Measurements from ENCODE around the gene UXS1. TPM values are rescaled to one million over a fixed set of nuclear protein-coding genes. Genes with fewer than 3 reads are reported as not detected.

The UXS1 gene
- total RNA-seq, 5 donors from 2014 or later (not counting 1 experiment from before 2014, with no cell fraction given): 90.8 to 167 (median 145) TPM

- Mint-ChIP-seq H3K4me1 (peaks cover 16 to 18% (median 17%) of the 10 kb centered on the region in 3 donors), H3K4me3 (no peak overlapping the region), H3K36me3 (peaks cover 28% of the 10 kb centered on the region), H3K27ac (peak overlapping the region; percentile 67 to 81), H3K9me3 (no peaks in the 10 kb centered on the region), H3K27me3 (no peaks in the 10 kb centered on the region)
- Histone ChIP-seq H3K4me3 (ENCODE audit: control insufficient read depth in 1 of 2, extremely low read depth in 1 of 2, low read length in 1 of 2) (no peak overlapping the region), H3K36me3 (ENCODE audit: control insufficient read depth in 2 of 2, extremely low read depth in 1 of 2, insufficient read depth in 1 of 2, low read length in 1 of 2) (peaks cover 14 to 70% of the 10 kb centered on the region in 2 donors), H3K27me3 (replicated peaks in 1 of 2; ENCODE audit: control insufficient read depth in 2 of 2, extremely low read depth in 1 of 2, insufficient read depth in 2 of 2, low read length in 1 of 2) (no peaks in the 10 kb centered on the region), H3K27ac (ENCODE audit: low read length) (peak overlapping the region; percentile 38), H3K4me1 (ENCODE audit: control insufficient read depth in 1 of 2, extremely low read depth in 1 of 2, insufficient read depth in 2 of 2, low read length in 2 of 2) (peaks cover 0 to 19% of the 10 kb centered on the region in 2 experiments), H3K9me3 (no peaks in the 10 kb centered on the region)
- peak in 1 of 35 experiments; percentile 37 for DNase-seq
- ChIA-PET POLR2A (no interaction called here), CTCF (interaction anchor here (0.7 to 1.2 kb wide), 4 partner anchors 9 to 48 kb away, joined by 3 read pairs; no protein-coding TSS in a partner anchor)
- WGBS (ENCODE audit: insufficient coverage): 97% methylated on average over 8 of the region's 12 CpGs
- ATAC-seq (replicated peaks in 1 of 4): no peak
Measured at GRCh38 chr2:106106622-106107508, 87.2 kb downstream of the UXS1 start.

GRCh38 chr2:106105151-106105922, 88.8 kb downstream of the UXS1 start:
- H3K4me1 ChIP-seq (ENCODE audit: control insufficient read depth in 1 of 2, extremely low read depth in 1 of 2, insufficient read depth in 2 of 2, low read length in 2 of 2): peaks cover 0 to 19% of the 10 kb centered on the region in 2 experiments
- Mint-ChIP-seq H3K4me3 (no peak overlapping the region), H3K27me3 (no peaks in the 10 kb centered on the region), H3K36me3 (peaks cover 24% of the 10 kb centered on the region), H3K9me3 (no peaks in the 10 kb centered on the region), H3K4me1 (peaks cover 4 to 18% (median 12%) of the 10 kb centered on the region in 3 donors), H3K27ac (peak overlapping the region in 1 of 2 donors; percentile 48)
- H3K4me3 ChIP-seq (ENCODE audit: control insufficient read depth in 1 of 2, extremely low read depth in 1 of 2, low read length in 1 of 2): no peak overlapping the region
- 86% methylated on average over 16 of the region's 16 CpGs for WGBS (ENCODE audit: insufficient coverage)
- no peak overlapping the region for H3K27ac ChIP-seq (ENCODE audit: low read length)
- no peaks in the 10 kb centered on the region for H3K9me3 ChIP-seq
- peak in 1 of 4 experiments; percentile 7 for ATAC-seq (replicated peaks in 1 of 4)
- CTCF ChIA-PET: interaction anchor here (0.6 to 1.3 kb wide), 11 partner anchors 9 to 477 kb away, joined by 3 to 6 read pairs (median 3); no protein-coding TSS in a partner anchor
- DNase-seq: no peak
- POLR2A ChIA-PET: no interaction called here
- H3K36me3 ChIP-seq (ENCODE audit: control insufficient read depth in 2 of 2, extremely low read depth in 1 of 2, insufficient read depth in 1 of 2, low read length in 1 of 2): peaks cover 19 to 67% of the 10 kb centered on the region in 2 donors
- H3K27me3 ChIP-seq (replicated peaks in 1 of 2; ENCODE audit: control insufficient read depth in 2 of 2, extremely low read depth in 1 of 2, insufficient read depth in 2 of 2, low read length in 1 of 2): no peaks in the 10 kb centered on the region

- 75% methylated on average over 12 of the region's 16 CpGs for WGBS (ENCODE audit: insufficient coverage)
Measured at GRCh38 chr2:106104332-106105062, 89.6 kb downstream of the UXS1 start.

GRCh38 chr2:106099691-106100090, 94.4 kb downstream of the UXS1 start:
- H3K4me1 Mint-ChIP-seq: peaks cover 44 to 54% (median 49%) of the 10 kb centered on the region in 3 donors
- Histone ChIP-seq H3K4me3 (ENCODE audit: control insufficient read depth in 1 of 2, extremely low read depth in 1 of 2, low read length in 1 of 2) (no peak overlapping the region), H3K27ac (ENCODE audit: low read length) (no peak overlapping the region), H3K36me3 (ENCODE audit: control insufficient read depth in 2 of 2, extremely low read depth in 1 of 2, insufficient read depth in 1 of 2, low read length in 1 of 2) (peaks cover 8 to 47% of the 10 kb centered on the region in 2 donors), H3K9me3 (no peaks in the 10 kb centered on the region), H3K27me3 (replicated peaks in 1 of 2; ENCODE audit: control insufficient read depth in 2 of 2, extremely low read depth in 1 of 2, insufficient read depth in 2 of 2, low read length in 1 of 2) (no peaks in the 10 kb centered on the region), H3K4me1 (ENCODE audit: control insufficient read depth in 1 of 2, extremely low read depth in 1 of 2, insufficient read depth in 2 of 2, low read length in 2 of 2) (peaks cover 26 to 36% of the 10 kb centered on the region in 2 experiments)
- H3K4me3 Mint-ChIP-seq: no peak overlapping the region
- DNase-seq: no peak
- H3K36me3 Mint-ChIP-seq: peaks cover 47% of the 10 kb centered on the region
- WGBS (ENCODE audit: insufficient coverage): 80% methylated on average over 1 of the region's 5 CpGs
- CTCF ChIA-PET: no interaction called here
- no peak for ATAC-seq (replicated peaks in 1 of 4)
- H3K9me3 Mint-ChIP-seq: no peaks in the 10 kb centered on the region
- H3K27me3 Mint-ChIP-seq: no peaks in the 10 kb centered on the region
- H3K27ac Mint-ChIP-seq: peak overlapping the region; percentile 70 to 85
- POLR2A ChIA-PET: no interaction called here

More at GRCh38 chr2:106104332-106105062, 89.6 kb downstream of the UXS1 start:
- peaks cover 25% of the 10 kb centered on the region for H3K36me3 Mint-ChIP-seq
- DNase-seq (peak in 34 of 35 experiments; percentile 28 to 85 (median 60)), ATAC-seq (replicated peaks in 1 of 4) (peak; percentile 59 to 83 (median 68))
- no peak overlapping the region for H3K4me3 ChIP-seq (ENCODE audit: control insufficient read depth in 1 of 2, extremely low read depth in 1 of 2, low read length in 1 of 2)
- CTCF ChIA-PET: interaction anchor here (0.6 to 1.3 kb wide), 6 partner anchors 10 to 478 kb away, joined by 3 to 5 read pairs (median 3); no protein-coding TSS in a partner anchor
- H3K9me3 Mint-ChIP-seq: no peaks in the 10 kb centered on the region
- H3K4me1 ChIP-seq (ENCODE audit: control insufficient read depth in 1 of 2, extremely low read depth in 1 of 2, insufficient read depth in 2 of 2, low read length in 2 of 2): peaks cover 0 to 19% of the 10 kb centered on the region in 2 experiments
- H3K9me3 ChIP-seq: no peaks in the 10 kb centered on the region
- no peak overlapping the region for H3K4me3 Mint-ChIP-seq
- peak overlapping the region; percentile 41 to 78 for H3K27ac Mint-ChIP-seq
- POLR2A ChIA-PET: no interaction called here
- peaks cover 19 to 67% of the 10 kb centered on the region in 2 donors for H3K36me3 ChIP-seq (ENCODE audit: control insufficient read depth in 2 of 2, extremely low read depth in 1 of 2, insufficient read depth in 1 of 2, low read length in 1 of 2)
- no peak overlapping the region for H3K27ac ChIP-seq (ENCODE audit: low read length)
- peaks cover 11 to 18% (median 12%) of the 10 kb centered on the region in 3 donors for H3K4me1 Mint-ChIP-seq
- no peaks in the 10 kb centered on the region for H3K27me3 ChIP-seq (replicated peaks in 1 of 2; ENCODE audit: control insufficient read depth in 2 of 2, extremely low read depth in 1 of 2, insufficient read depth in 2 of 2, low read length in 1 of 2)
- H3K27me3 Mint-ChIP-seq: no peaks in the 10 kb centered on the region

GRCh38 chr2:106098664-106099063, 95.4 kb downstream of the UXS1 start:
- H3K27me3 ChIP-seq (replicated peaks in 1 of 2; ENCODE audit: control insufficient read depth in 2 of 2, extremely low read depth in 1 of 2, insufficient read depth in 2 of 2, low read length in 1 of 2): no peaks in the 10 kb centered on the region
- peak overlapping the region; percentile 85 to 94 for H3K27ac Mint-ChIP-seq
- no peak overlapping the region for H3K4me3 ChIP-seq (ENCODE audit: control insufficient read depth in 1 of 2, extremely low read depth in 1 of 2, low read length in 1 of 2)
- 82% methylated on average over 8 of the region's 9 CpGs for WGBS (ENCODE audit: insufficient coverage)
- H3K27ac ChIP-seq (ENCODE audit: low read length): no peak overlapping the region
- H3K36me3 Mint-ChIP-seq: peaks cover 55% of the 10 kb centered on the region
- peaks cover 8 to 45% of the 10 kb centered on the region in 2 donors for H3K36me3 ChIP-seq (ENCODE audit: control insufficient read depth in 2 of 2, extremely low read depth in 1 of 2, insufficient read depth in 1 of 2, low read length in 1 of 2)
- no peak for DNase-seq
- ChIA-PET CTCF (interaction anchor here (0.7 to 2.0 kb wide), 4 partner anchors 14 to 730 kb away, joined by 3 to 6 read pairs (median 5); no protein-coding TSS in a partner anchor), POLR2A (no interaction called here)
- H3K4me1 Mint-ChIP-seq: peaks cover 51 to 61% (median 56%) of the 10 kb centered on the region in 3 donors
- H3K27me3 Mint-ChIP-seq: no peaks in the 10 kb centered on the region
- H3K4me3 Mint-ChIP-seq: no peak overlapping the region
- peaks cover 29 to 44% of the 10 kb centered on the region in 2 experiments for H3K4me1 ChIP-seq (ENCODE audit: control insufficient read depth in 1 of 2, extremely low read depth in 1 of 2, insufficient read depth in 2 of 2, low read length in 2 of 2)
- ATAC-seq (replicated peaks in 1 of 4): no peak
- H3K9me3 ChIP-seq: no peaks in the 10 kb centered on the region
- H3K9me3 Mint-ChIP-seq: no peaks in the 10 kb centered on the region

Measured in T-cell (primary cell).